ENCODE data around the gene KRTAP12-3. TPM values are rescaled to one million over a fixed set of nuclear protein-coding genes. Genes with fewer than 3 reads are reported as not detected.
"Not testable (repeated sequence)": the region's sequence is repeated elsewhere in the genome, so short reads cannot be mapped to it uniquely, and the experiment has no call there.

Gene KRTAP12-3
- total RNA-seq: not detected

GRCh38 chr21:44657635-44658540 is at the start of gene KRTAP12-3:
Gene KRTAP12-3 (plus strand): TSS chr21:44657932. CDS start chr21:44657980, 48 bp downstream.
- Histone ChIP-seq H3K4me3 (no peak within 1 kb of the TSS), H3K27me3 (replicated peaks; ENCODE audit: insufficient read depth) (no peaks in the 10 kb centered on the region), H3K27ac (no peak within 1 kb of the TSS), H3K36me3 (no peaks in the 10 kb centered on the region), H3K9me3 (no peaks in the 10 kb centered on the region), H3K4me1 (replicated peaks) (no peaks in the 10 kb centered on the region)
- intact Hi-C loops (cut with DNase I): no loop called here
- no peak for DNase-seq (ENCODE audit: low spot score)
- 74% methylated on average over 26 of the region's 26 CpGs for WGBS
- TF ChIP-seq CTCF (IDR thresholded peaks at IDR 0.05) (no peak), POLR2AphosphoS5 (IDR thresholded peaks at IDR 0.05) (peak; percentile 15), POLR2A (IDR thresholded peaks at IDR 0.05) (no peak)

GRCh38 chr21:44609193-44609592 is 48.5 kb upstream of the KRTAP12-3 start:
- no peak overlapping the region for H3K4me3 ChIP-seq
- H3K36me3 ChIP-seq: no peaks in the 10 kb centered on the region
- no peak overlapping the region for H3K27ac ChIP-seq
- intact Hi-C loops (cut with DNase I): no loop called here
- DNase-seq (ENCODE audit: low spot score): no peak
- H3K4me1 ChIP-seq (replicated peaks): no peaks in the 10 kb centered on the region
- TF ChIP-seq CTCF (IDR thresholded peaks at IDR 0.05) (no peak), POLR2A (IDR thresholded peaks at IDR 0.05) (no peak), POLR2AphosphoS5 (IDR thresholded peaks at IDR 0.05) (no peak)
- no peaks in the 10 kb centered on the region for H3K9me3 ChIP-seq
- peaks cover 2% of the 10 kb centered on the region for H3K27me3 ChIP-seq (replicated peaks; ENCODE audit: insufficient read depth)

- intact Hi-C loops (cut with DNase I); H3K27me3 ChIP-seq (replicated peaks; ENCODE audit: insufficient read depth): not testable (repeated sequence)
Observed at GRCh38 chr21:44610157-44610843, 47.4 kb upstream of the KRTAP12-3 start.

GRCh38 chr21:44611551-44611950 is 46.2 kb upstream of the KRTAP12-3 start:
- H3K9me3 ChIP-seq: no peaks in the 10 kb centered on the region
- no peaks in the 10 kb centered on the region for H3K4me1 ChIP-seq (replicated peaks)
- no peak overlapping the region for H3K27ac ChIP-seq
- no peaks in the 10 kb centered on the region for H3K27me3 ChIP-seq (replicated peaks; ENCODE audit: insufficient read depth)
- H3K4me3 ChIP-seq: no peak overlapping the region
- 83% methylated on average over 4 of the region's 4 CpGs for WGBS
- no peaks in the 10 kb centered on the region for H3K36me3 ChIP-seq
- no peak for DNase-seq (ENCODE audit: low spot score)
- intact Hi-C loops (cut with DNase I): no loop called here
- TF ChIP-seq POLR2A (IDR thresholded peaks at IDR 0.05) (no peak), CTCF (IDR thresholded peaks at IDR 0.05) (no peak), POLR2AphosphoS5 (IDR thresholded peaks at IDR 0.05) (no peak)

More at GRCh38 chr21:44610157-44610843, 47.4 kb upstream of the KRTAP12-3 start:
- not testable (repeated sequence) for H3K4me3 ChIP-seq; H3K9me3 ChIP-seq; H3K4me1 ChIP-seq (replicated peaks); DNase-seq (ENCODE audit: low spot score); H3K27ac ChIP-seq; H3K36me3 ChIP-seq
- WGBS: 99% methylated on average over 7 of the region's 7 CpGs

- no peaks in the 10 kb centered on the region for H3K4me1 ChIP-seq (replicated peaks)
- TF ChIP-seq POLR2AphosphoS5 (IDR thresholded peaks at IDR 0.05) (no peak), CTCF (IDR thresholded peaks at IDR 0.05) (no peak), POLR2A (IDR thresholded peaks at IDR 0.05) (no peak)
- WGBS: 62% methylated on average over 8 of the region's 8 CpGs
- H3K9me3 ChIP-seq: no peaks in the 10 kb centered on the region
- H3K27me3 ChIP-seq (replicated peaks; ENCODE audit: insufficient read depth): no peaks in the 10 kb centered on the region
- no peaks in the 10 kb centered on the region for H3K36me3 ChIP-seq
- no peak within 1 kb of the TSS for H3K4me3 ChIP-seq
- no peak for DNase-seq (ENCODE audit: low spot score)
- intact Hi-C loops (cut with DNase I): no loop called here
- H3K27ac ChIP-seq: no peak within 1 kb of the TSS
Observed at GRCh38 chr21:44612029-44612486, 45.7 kb upstream of the KRTAP12-3 start, which contains the start of gene KRTAP10-8. Gene KRTAP10-8 (plus strand): TSS chr21:44612079. CDS start chr21:44612101, 22 bp downstream.
